Measurements from ENCODE around the gene OR5H14.

DNA sequence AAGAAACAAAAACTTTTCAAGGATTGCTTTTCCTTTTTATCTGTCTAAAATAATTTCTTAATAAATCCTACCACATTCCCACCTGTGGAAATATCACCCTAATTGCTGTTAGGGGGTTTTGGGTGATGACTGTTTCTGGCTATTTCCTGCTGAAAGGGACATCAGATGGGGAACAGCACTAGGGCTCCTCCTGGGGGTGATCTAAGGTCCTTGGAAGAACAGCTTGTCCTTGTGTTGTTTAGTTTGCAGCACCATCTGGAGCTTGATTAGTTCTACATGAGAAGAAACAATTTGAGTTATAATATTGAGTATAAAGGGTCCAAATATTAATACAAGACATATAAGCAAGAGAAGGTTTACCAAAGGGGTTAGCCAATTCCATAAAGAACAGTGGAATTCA is 37.9 kb downstream of the OR5H14 start:
- TF ChIP-seq JUND (IDR thresholded peaks at IDR 0.05; ENCODE audit: borderline replicate concordance, low read depth, low read length) (no peak), JUND (tag; IDR thresholded peaks at IDR 0.05; ENCODE audit: borderline replicate concordance, low read depth, low read length) (no peak), ZNF586 (CRISPR knock-in tag; conservative IDR thresholded peaks at IDR 0.05) (no peak), POLR2A (conservative IDR thresholded peaks at IDR 0.05) (no peak), MAFF (IDR thresholded peaks at IDR 0.05; ENCODE audit: low read length) (no peak), EZH2 (IDR thresholded peaks at IDR 0.05; ENCODE audit: borderline replicate concordance, low read depth, low read length) (no peak), HCFC1 (IDR thresholded peaks at IDR 0.05; ENCODE audit: low read depth, low read length) (no peak), SPI1 (IDR thresholded peaks at IDR 0.05; ENCODE audit: borderline replicate concordance, low read depth, low read length) (no peak), ZZZ3 (IDR thresholded peaks at IDR 0.05) (no peak), ZFP36 (IDR thresholded peaks at IDR 0.05; ENCODE audit: low read depth, low read length, partially characterized antibody) (no peak), CBX8 (IDR thresholded peaks at IDR 0.05; ENCODE audit: borderline replicate concordance, extremely low read depth, low read depth, low read length, poor library complexity, severe bottlenecking) (no peak), E2F1 (CRISPR knock-in tag; IDR thresholded peaks at IDR 0.05) (no peak), ZFP30 (CRISPR knock-in tag; IDR thresholded peaks at IDR 0.05; ENCODE audit: borderline replicate concordance) (no peak)
- TF ChIP-seq, protein P1, sequence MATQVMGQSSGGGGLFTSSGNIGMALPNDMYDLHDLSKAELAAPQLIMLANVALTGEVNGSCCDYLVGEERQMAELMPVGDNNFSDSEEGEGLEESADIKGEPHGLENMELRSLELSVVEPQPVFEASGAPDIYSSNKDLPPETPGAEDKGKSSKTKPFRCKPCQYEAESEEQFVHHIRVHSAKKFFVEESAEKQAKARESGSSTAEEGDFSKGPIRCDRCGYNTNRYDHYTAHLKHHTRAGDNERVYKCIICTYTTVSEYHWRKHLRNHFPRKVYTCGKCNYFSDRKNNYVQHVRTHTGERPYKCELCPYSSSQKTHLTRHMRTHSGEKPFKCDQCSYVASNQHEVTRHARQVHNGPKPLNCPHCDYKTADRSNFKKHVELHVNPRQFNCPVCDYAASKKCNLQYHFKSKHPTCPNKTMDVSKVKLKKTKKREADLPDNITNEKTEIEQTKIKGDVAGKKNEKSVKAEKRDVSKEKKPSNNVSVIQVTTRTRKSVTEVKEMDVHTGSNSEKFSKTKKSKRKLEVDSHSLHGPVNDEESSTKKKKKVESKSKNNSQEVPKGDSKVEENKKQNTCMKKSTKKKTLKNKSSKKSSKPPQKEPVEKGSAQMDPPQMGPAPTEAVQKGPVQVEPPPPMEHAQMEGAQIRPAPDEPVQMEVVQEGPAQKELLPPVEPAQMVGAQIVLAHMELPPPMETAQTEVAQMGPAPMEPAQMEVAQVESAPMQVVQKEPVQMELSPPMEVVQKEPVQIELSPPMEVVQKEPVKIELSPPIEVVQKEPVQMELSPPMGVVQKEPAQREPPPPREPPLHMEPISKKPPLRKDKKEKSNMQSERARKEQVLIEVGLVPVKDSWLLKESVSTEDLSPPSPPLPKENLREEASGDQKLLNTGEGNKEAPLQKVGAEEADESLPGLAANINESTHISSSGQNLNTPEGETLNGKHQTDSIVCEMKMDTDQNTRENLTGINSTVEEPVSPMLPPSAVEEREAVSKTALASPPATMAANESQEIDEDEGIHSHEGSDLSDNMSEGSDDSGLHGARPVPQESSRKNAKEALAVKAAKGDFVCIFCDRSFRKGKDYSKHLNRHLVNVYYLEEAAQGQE (IDR thresholded peaks at IDR 0.05; ENCODE audit: borderline replicate concordance), result no peak
- TF ChIP-seq, protein P1 (CRISPR knock-in tag; IDR thresholded peaks at IDR 0.05; ENCODE audit: low read depth), result no peak
